SK-N-SH (cell line): ENCODE measurements around the gene SLC38A8. TPM values are rescaled to one million over a fixed set of nuclear protein-coding genes. Genes with fewer than 3 reads are reported as not detected.

Experiments used
- CTCF ChIA-PET: fragments of 300-600, 350-600 bp; formaldehyde crosslinking; extraction: SDS; loops from one replicate; lab custom pipeline; 2021; lab: Yijun Ruan, JAX
- POLR2A ChIA-PET: fragments of 350-600 bp; sonication (Branson Sonifier 250); formaldehyde crosslinking; extraction: SDS; loops from one replicate; lab custom pipeline; 2020; ENCODE audit warnings: antibody characterized with exemption, inconsistent platforms; lab: Yijun Ruan, JAX
- DNase-seq: peaks from one replicate; pipeline ENCODE4 v3.0.0; 2012
- H2AFZ ChIP-seq: fragments of 200-600 bp; sonication (generic); 2 replicates; pipeline ENCODE4 v1.8.1; 2016; ENCODE audit warnings: antibody characterized with exemption, mild to moderate bottlenecking, low read depth
- H3F3A ChIP-seq: fragments of 200-600 bp; sonication (generic); replicated peaks from 2 replicates; pipeline ENCODE3; 2016; ENCODE audit warnings: antibody characterized with exemption, mild to moderate bottlenecking; ENCODE audit not compliant: insufficient read depth
- H3K27ac ChIP-seq, 2 experiments: fragments of 200-500 bp in 1 of 2; fragments of 200-600 bp in 1 of 2; sonication (Bioruptor generic) in 1 of 2; sonication (generic), shearing (Covaris generic) in 1 of 2; 2 replicates each; pipeline versions ENCODE4 v1.5.1 to v1.6.1; 2014 to 2016; ENCODE audit warnings: low read depth in 2 of 2, inconsistent platforms in 1 of 2, low read length in 1 of 2, mild to moderate bottlenecking in 1 of 2, mixed read lengths in 1 of 2
- H3K27me3 ChIP-seq: fragments of 200-600 bp; sonication (generic), shearing (Covaris generic); 2 replicates; pipeline ENCODE4 v1.6.1; 2016; ENCODE audit warnings: mixed run types; ENCODE audit not compliant: insufficient read depth
- H3K36me3 ChIP-seq, 2 experiments: fragments of 200-500 bp in 1 of 2; fragments of 200-600 bp in 1 of 2; sonication (Bioruptor generic) in 1 of 2; sonication (generic) in 1 of 2; replicated peaks in 1 of 2; 2 replicates each; pipeline versions ENCODE3 to v1.5.1; 2014 to 2016; ENCODE audit warnings: low read length in 1 of 2, mild to moderate bottlenecking in 1 of 2; ENCODE audit not compliant: insufficient read depth in 2 of 2, control insufficient read depth in 1 of 2
- H3K4me1 ChIP-seq, 2 experiments: fragments of 200-500 bp in 1 of 2; fragments of 200-600 bp in 1 of 2; sonication (Bioruptor generic) in 1 of 2; sonication (generic), shearing (Covaris generic) in 1 of 2; 2 replicates each; pipeline versions ENCODE4 v1.5.1 to v1.6.1; 2014 to 2016; ENCODE audit warnings: low read depth in 1 of 2, low read length in 1 of 2, mixed run types in 1 of 2; ENCODE audit not compliant: insufficient read depth in 2 of 2, control insufficient read depth in 1 of 2
- H3K4me2 ChIP-seq: fragments of 200-600 bp; sonication (generic), shearing (Covaris generic); 2 replicates; pipeline ENCODE4 v1.6.1; 2017; ENCODE audit warnings: mixed run types
- H3K4me3 ChIP-seq, 2 experiments: fragments of 200-500 bp in 1 of 2; fragments of 200-600 bp in 1 of 2; sonication (Bioruptor generic) in 1 of 2; sonication (generic), shearing (Covaris generic) in 1 of 2; 2 replicates each; pipeline versions ENCODE4 v1.5.1 to v1.8.1; 2014 to 2016; ENCODE audit warnings: low read depth in 2 of 2, inconsistent platforms in 1 of 2, low read length in 1 of 2, mild to moderate bottlenecking in 1 of 2, mixed read lengths in 1 of 2, moderate library complexity in 1 of 2
- H3K79me2 ChIP-seq: fragments of 200-600 bp; sonication (generic); 2 replicates; pipeline ENCODE4 v1.8.1; 2017; ENCODE audit warnings: mild to moderate bottlenecking; ENCODE audit not compliant: insufficient read depth
- H3K9ac ChIP-seq: fragments of 200-600 bp; sonication (generic); 2 replicates; pipeline ENCODE4 v1.6.1; 2017; ENCODE audit warnings: mixed run types
- H3K9me2 ChIP-seq: fragments of 200-600 bp; sonication (generic); 2 replicates; pipeline ENCODE4 v1.6.1; 2017; ENCODE audit warnings: mixed run types
- H3K9me3 ChIP-seq: fragments of 200-600 bp; sonication (generic); 2 replicates; pipeline ENCODE4 v1.6.1; 2017; ENCODE audit warnings: mixed run types, mild to moderate bottlenecking, moderate library complexity
- H4K20me1 ChIP-seq: fragments of 200-600 bp; sonication (generic); 2 replicates; pipeline ENCODE4 v1.6.1; 2017; ENCODE audit warnings: mild to moderate bottlenecking, mixed run types; ENCODE audit not compliant: insufficient read depth
- CHD2 ChIP-seq: fragments of 150-350 bp; IDR thresholded peaks from 2 replicates; pipeline ENCODE4 v1.6.1; 2018; ENCODE audit warnings: low read length; ENCODE audit not compliant: partially characterized antibody
- CTCF ChIP-seq: fragments of 200-600 bp; sonication (generic); IDR thresholded peaks from 2 replicates; pipeline ENCODE4 v1.6.1; 2017; ENCODE audit warnings: antibody characterized with exemption, mild to moderate bottlenecking, moderate library complexity
- ELF1 ChIP-seq: IDR thresholded peaks from 2 replicates; pipeline ENCODE4 v1.4.0; 2012
- EP300 ChIP-seq, 2 experiments: IDR thresholded peaks; 2 replicates each; pipeline versions ENCODE4 v1.4.0 to v1.6.1; 2012; ENCODE audit warnings: borderline replicate concordance in 1 of 2, low read depth in 1 of 2, low read length in 1 of 2
- EZH2phosphoT487 ChIP-seq: fragments of 200-600 bp; sonication (generic); IDR thresholded peaks from 2 replicates; pipeline ENCODE4 v1.6.1; 2017; ENCODE audit warnings: low read depth, mixed run types, mild to moderate bottlenecking, antibody characterized with exemption, moderate library complexity, borderline replicate concordance
- FOXJ3 ChIP-seq: sonication (generic); formaldehyde crosslinking; IDR thresholded peaks from 2 replicates; pipeline ENCODE4 v1.5.1; 2020; ENCODE audit warnings: mild to moderate bottlenecking, missing genetic modification reagents
- GATA2 ChIP-seq: sonication (generic); formaldehyde crosslinking; IDR thresholded peaks from 2 replicates; pipeline ENCODE4 v1.5.0; 2020; ENCODE audit warnings: mild to moderate bottlenecking, missing genetic modification reagents
- IRF3 ChIP-seq: fragments of 150-350 bp; IDR thresholded peaks from 2 replicates; pipeline ENCODE4 v1.6.1; 2016; ENCODE audit warnings: mild to moderate bottlenecking, low read depth, low read length
- MAX ChIP-seq: IDR thresholded peaks from 2 replicates; pipeline ENCODE4 v1.4.0; 2012; ENCODE audit warnings: low read depth
- MXI1 ChIP-seq: IDR thresholded peaks from 2 replicates; pipeline ENCODE4 v1.6.1; 2012; ENCODE audit warnings: mild to moderate bottlenecking, low read depth, low read length, improper control_type of control experiment
- NFIC ChIP-seq: IDR thresholded peaks from 2 replicates; pipeline ENCODE4 v1.4.0; 2012; ENCODE audit warnings: borderline replicate concordance
- POLR2AphosphoS5 ChIP-seq: IDR thresholded peaks from 2 replicates; pipeline ENCODE4 v1.6.1; 2012; ENCODE audit warnings: low read depth, low read length
- RAD21 ChIP-seq: IDR thresholded peaks from 2 replicates; pipeline ENCODE4 v1.6.1; 2012; ENCODE audit warnings: mild to moderate bottlenecking, low read length
- RFX5 ChIP-seq: IDR thresholded peaks from 2 replicates; pipeline ENCODE4 v1.6.1; 2012; ENCODE audit warnings: mild to moderate bottlenecking, improper control_type of control experiment, low read length
- RXRA ChIP-seq: IDR thresholded peaks from 2 replicates; pipeline ENCODE4 v1.4.0; 2012; ENCODE audit warnings: low read depth, mild to moderate bottlenecking, borderline replicate concordance
- SMC3 ChIP-seq: IDR thresholded peaks from 2 replicates; pipeline ENCODE4 v1.6.1; 2012; ENCODE audit warnings: low read depth, low read length, improper control_type of control experiment
- TAF1 ChIP-seq: IDR thresholded peaks from 2 replicates; pipeline ENCODE4 v1.6.1; 2012; ENCODE audit warnings: low read depth, mild to moderate bottlenecking, low read length, moderate library complexity, borderline replicate concordance
- TEAD4 ChIP-seq: IDR thresholded peaks from 2 replicates; pipeline ENCODE4 v1.4.0; 2012; ENCODE audit warnings: mild to moderate bottlenecking, borderline replicate concordance; ENCODE audit not compliant: insufficient read depth
- USF1 ChIP-seq: IDR thresholded peaks from 2 replicates; pipeline ENCODE4 v1.4.0; 2012; ENCODE audit warnings: low read depth, borderline replicate concordance
- YY1 ChIP-seq: IDR thresholded peaks from 2 replicates; pipeline ENCODE4 v1.4.0; 2012; ENCODE audit warnings: low read depth, mild to moderate bottlenecking
- WGBS: methylation state at CpG from one replicate; pipeline ENCODE4 v1.1.6; 2017; ENCODE audit warnings: low lambda C conversion rate; 5-methylcytosine and 5-hydroxymethylcytosine counted together
- polyA plus RNA-seq, 3 experiments: library from polyadenylated mRNA; depleted of rRNA; stranded (reverse); fragments of >200 nt; gene quantifications; 2 replicates each; pipeline ENCODE4 v1.2.3, GENCODE V29; 2012
- TF ChIP-seq, protein P1 (sequence below): IDR thresholded peaks from 2 replicates; pipeline ENCODE4; 2012

Gene SLC38A8
- polyA plus RNA-seq, 1 of the 3 experiments (the other 2 are of a cell fraction): not detected

GRCh38 chr16:84067640-84068039 lies 25.0 kb upstream of the SLC38A8 start (continued):
- TF ChIP-seq CTCF (no peak), GATA2 (CRISPR knock-in tag) (no peak), EP300 (IDR thresholded peaks at IDR 0.05; ENCODE audit: borderline replicate concordance in 1 of 2, low read depth in 1 of 2, low read length in 1 of 2) (no peak), TAF1 (no peak), USF1 (no peak), TEAD4 (no peak), RXRA (no peak), POLR2AphosphoS5 (no peak), NFIC (no peak), MAX (no peak)

- ChIA-PET CTCF (interaction anchor here (0.6 to 21.4 kb wide), 57 partner anchors 9 to 1755 kb away, joined by 3 to 470 read pairs (median 4); partner anchors contain the start of genes MBTPS1, OSGIN1, SLC38A8 and TAF1C), POLR2A (no interaction called here)
- Histone ChIP-seq H3K27ac (no peak overlapping the region), H3K4me1 (peaks cover 0 to 6% of the 10 kb centered on the region in 2 experiments; a peak in 2 of 4 replicates), H2AFZ (no peak overlapping the region), H3K9ac (no peak overlapping the region), H3K36me3 (peaks cover 46 to 78% of the 10 kb centered on the region in 2 experiments), H3K9me3 (no peaks in the 10 kb centered on the region), H4K20me1 (peaks cover 4% of the 10 kb centered on the region; the same call in 1 of the 2 replicates), H3K4me3 (no peak overlapping the region), H3K27me3 (no peaks in the 10 kb centered on the region), H3F3A (peaks cover 16% of the 10 kb centered on the region), H3K9me2 (no peaks in the 10 kb centered on the region), H3K79me2 (no peaks in the 10 kb centered on the region), H3K4me2 (no peak overlapping the region)
- 33% methylated on average over 12 of the region's 12 CpGs for WGBS
- peak; percentile 63 for DNase-seq
- TF ChIP-seq EP300 (IDR thresholded peaks at IDR 0.05; ENCODE audit: borderline replicate concordance in 1 of 2, low read depth in 1 of 2, low read length in 1 of 2): no peak
- TF ChIP-seq IRF3: no peak
- no peak for TF ChIP-seq POLR2AphosphoS5
- peak; percentile 76 for TF ChIP-seq CTCF
- TF ChIP-seq SMC3: peak; percentile 82
- no peak for TF ChIP-seq FOXJ3 (CRISPR knock-in tag)
- TF ChIP-seq CHD2: no peak
- TF ChIP-seq YY1: no peak
- TF ChIP-seq RAD21: peak; percentile 78
- TF ChIP-seq, protein P1, sequence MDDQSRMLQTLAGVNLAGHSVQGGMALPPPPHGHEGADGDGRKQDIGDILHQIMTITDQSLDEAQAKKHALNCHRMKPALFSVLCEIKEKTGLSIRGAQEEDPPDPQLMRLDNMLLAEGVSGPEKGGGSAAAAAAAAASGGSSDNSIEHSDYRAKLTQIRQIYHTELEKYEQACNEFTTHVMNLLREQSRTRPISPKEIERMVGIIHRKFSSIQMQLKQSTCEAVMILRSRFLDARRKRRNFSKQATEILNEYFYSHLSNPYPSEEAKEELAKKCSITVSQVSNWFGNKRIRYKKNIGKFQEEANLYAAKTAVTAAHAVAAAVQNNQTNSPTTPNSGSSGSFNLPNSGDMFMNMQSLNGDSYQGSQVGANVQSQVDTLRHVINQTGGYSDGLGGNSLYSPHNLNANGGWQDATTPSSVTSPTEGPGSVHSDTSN: no peak
- no peak for TF ChIP-seq EZH2phosphoT487
- no peak for TF ChIP-seq NFIC
- TF ChIP-seq USF1: no peak
- TF ChIP-seq MAX: no peak
- no peak for TF ChIP-seq RFX5
- TF ChIP-seq ELF1: no peak
- TF ChIP-seq TEAD4: no peak
- no peak for TF ChIP-seq MXI1
Measured at GRCh38 chr16:84065536-84066132, 23.0 kb upstream of the SLC38A8 start.
